Fibroblast of mammary gland (primary cell): ENCODE measurements around the gene ZNF532.
A peak's percentile ranks its signal among the peaks of the same experiment; 100 is the strongest.

Experiments
- DNase-seq: peaks from one replicate; pipeline ENCODE4 v3.0.0-alpha.2; 2010; ENCODE audit warnings: low read depth
- H3K4me3 ChIP-seq: 2 replicates; pipeline ENCODE4 v1.5.1; 2011; ENCODE audit warnings: low read depth, mild to moderate bottlenecking, low read length, moderate library complexity; ENCODE audit not compliant: control insufficient read depth
- TF ChIP-seq, protein P1 (sequence below): conservative IDR thresholded peaks from 2 replicates; pipeline ENCODE4 v1.5.1; 2011; ENCODE audit warnings: low read depth, low read length, inconsistent platforms; ENCODE audit not compliant: control insufficient read depth, insufficient read depth

Gene ZNF532

DNA sequence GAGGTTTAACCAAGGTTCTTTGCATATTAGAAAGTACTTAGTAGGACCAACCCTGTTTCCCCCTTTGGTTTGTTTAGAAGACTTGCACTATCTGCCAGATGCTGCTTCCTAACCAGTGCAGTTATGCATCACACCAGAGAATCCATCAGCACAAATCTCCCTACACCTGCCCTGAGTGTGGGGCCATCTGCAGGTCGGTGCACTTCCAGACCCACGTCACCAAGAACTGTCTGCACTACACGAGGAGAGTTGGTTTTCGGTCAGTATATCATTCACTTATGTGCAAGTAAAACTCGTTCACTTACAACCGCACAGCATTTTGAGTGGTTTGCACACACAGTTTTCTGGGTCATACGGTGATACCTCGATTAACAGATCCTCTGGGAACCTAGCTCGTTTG lies 69.7 kb downstream of the ZNF532 start:
- no peak for DNase-seq
- TF ChIP-seq, protein P1, sequence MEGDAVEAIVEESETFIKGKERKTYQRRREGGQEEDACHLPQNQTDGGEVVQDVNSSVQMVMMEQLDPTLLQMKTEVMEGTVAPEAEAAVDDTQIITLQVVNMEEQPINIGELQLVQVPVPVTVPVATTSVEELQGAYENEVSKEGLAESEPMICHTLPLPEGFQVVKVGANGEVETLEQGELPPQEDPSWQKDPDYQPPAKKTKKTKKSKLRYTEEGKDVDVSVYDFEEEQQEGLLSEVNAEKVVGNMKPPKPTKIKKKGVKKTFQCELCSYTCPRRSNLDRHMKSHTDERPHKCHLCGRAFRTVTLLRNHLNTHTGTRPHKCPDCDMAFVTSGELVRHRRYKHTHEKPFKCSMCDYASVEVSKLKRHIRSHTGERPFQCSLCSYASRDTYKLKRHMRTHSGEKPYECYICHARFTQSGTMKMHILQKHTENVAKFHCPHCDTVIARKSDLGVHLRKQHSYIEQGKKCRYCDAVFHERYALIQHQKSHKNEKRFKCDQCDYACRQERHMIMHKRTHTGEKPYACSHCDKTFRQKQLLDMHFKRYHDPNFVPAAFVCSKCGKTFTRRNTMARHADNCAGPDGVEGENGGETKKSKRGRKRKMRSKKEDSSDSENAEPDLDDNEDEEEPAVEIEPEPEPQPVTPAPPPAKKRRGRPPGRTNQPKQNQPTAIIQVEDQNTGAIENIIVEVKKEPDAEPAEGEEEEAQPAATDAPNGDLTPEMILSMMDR: no peak

DNA sequence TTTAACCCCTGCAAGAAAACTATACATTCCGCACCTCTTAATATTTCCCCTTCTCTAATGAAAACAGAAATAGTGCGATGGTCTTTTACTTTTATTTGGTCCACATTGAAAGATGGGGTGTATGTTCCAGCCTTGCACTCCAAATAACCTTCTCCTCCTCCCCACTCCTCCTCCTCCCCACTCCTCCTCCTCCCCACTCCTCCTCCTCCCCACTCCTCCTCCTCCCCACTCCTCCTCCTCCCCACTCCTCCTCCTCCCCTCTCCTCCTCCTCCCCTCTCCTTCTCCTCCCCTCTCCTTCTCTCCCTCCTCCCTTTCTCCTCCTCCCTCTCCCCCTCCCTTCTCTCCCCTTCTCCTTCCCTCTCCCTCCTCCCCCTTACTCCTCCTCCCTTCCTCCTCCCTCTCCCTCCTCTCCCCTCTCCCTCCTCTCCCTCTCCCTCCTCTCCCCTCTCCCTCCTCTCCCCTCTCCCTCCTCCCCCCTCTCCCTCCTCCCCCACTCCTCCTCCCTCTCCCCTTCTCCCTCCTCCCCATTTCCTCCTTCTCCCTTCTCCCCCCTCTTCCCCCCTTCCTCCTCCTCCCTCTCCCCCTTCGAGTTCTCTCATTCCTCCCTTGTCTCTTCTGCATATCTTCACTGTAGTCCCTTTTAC lies 70.4 kb downstream of the ZNF532 start:
- H3K4me3 ChIP-seq: no peak overlapping the region
- TF ChIP-seq, protein P1: no peak
- DNase-seq: no peak

More for the DNA sequence above, 69.7 kb downstream of the ZNF532 start:
- no peak overlapping the region for H3K4me3 ChIP-seq

DNA sequence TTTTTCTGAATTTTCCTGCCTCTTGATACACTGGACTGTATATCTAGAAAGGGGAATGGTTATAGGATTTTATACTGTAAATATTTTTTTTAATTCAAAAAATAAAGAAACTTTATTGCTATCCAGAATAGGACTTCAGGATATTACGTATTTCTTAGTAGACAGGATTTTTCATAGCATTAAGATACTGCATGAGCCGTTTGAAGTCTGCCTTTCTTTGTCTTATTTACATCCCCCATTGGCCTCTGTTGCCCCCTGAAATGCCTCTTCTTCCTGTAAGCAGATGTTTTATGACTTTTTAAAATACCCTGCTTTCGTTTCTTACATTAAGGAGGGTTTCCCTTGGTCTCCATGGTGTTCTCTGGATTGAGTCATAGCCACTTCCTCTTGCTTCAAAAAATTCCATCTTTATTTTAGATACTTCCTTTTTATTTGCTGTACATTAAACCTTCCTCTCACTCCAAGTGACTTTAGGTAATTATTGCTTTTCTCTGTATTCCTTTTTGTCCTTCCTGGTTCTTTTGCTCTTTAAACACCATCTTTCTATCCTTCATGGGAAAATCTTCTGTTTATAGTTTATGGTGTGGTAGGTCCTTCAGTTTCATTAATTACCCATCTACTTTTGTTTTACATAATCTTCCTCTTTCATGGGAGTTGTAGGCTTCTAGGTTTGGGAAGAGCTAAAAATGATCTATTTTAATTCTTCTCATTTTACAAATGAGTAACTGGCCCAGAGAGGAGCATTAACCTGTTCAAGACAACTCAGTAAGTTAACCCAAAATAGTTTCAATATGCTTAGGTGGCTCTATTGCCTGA lies 72.6 kb downstream of the ZNF532 start:
- no peak overlapping the region for H3K4me3 ChIP-seq
- DNase-seq: peak; percentile 45
- TF ChIP-seq, protein P1: no peak

GRCh38 chr18:58937887-58938267 lies 73.2 kb downstream of the ZNF532 start:
- TF ChIP-seq, protein P1: no peak
- H3K4me3 ChIP-seq: no peak overlapping the region
- DNase-seq: no peak

- no peak overlapping the region for H3K4me3 ChIP-seq
- no peak for DNase-seq
- TF ChIP-seq, protein P1: no peak
These were observed 76.9 kb downstream of the ZNF532 start for GRCh38 chr18:58941426-58942099.

DNA sequence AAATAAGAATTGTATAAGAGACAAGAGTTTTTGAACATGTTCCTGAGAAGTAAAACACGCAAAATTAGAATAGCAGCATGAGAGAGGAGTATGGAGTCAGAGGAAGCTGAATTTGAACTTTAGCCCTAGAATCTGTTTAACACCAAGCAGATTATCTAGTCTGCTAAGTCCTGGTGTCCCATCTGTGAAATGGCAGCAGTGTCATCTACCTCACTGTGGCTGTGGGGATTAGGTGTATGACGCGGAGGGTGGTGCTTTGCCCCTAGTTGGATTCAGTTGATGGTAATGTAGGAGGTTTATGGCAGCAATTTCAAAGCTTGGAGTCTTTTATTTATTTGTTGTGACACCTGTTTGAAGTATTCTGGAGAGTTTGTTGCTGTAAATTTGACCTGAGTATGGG lies 79.2 kb downstream of the ZNF532 start:
- TF ChIP-seq, protein P1: no peak
- no peak for DNase-seq
- no peak overlapping the region for H3K4me3 ChIP-seq
